SH-SY5Y (cell line): ENCODE measurements around the gene CCDC116.

Experiments used
- GATA2 ChIP-seq: IDR thresholded peaks from 2 replicates; pipeline ENCODE4 v1.6.1; 2011; ENCODE audit warnings: mild to moderate bottlenecking, low read depth, low read length
- GATA3 ChIP-seq: IDR thresholded peaks from 2 replicates; pipeline ENCODE4 v1.6.1; 2011; ENCODE audit warnings: low read depth, mild to moderate bottlenecking, low read length, moderate library complexity

CCDC116 gene

DNA sequence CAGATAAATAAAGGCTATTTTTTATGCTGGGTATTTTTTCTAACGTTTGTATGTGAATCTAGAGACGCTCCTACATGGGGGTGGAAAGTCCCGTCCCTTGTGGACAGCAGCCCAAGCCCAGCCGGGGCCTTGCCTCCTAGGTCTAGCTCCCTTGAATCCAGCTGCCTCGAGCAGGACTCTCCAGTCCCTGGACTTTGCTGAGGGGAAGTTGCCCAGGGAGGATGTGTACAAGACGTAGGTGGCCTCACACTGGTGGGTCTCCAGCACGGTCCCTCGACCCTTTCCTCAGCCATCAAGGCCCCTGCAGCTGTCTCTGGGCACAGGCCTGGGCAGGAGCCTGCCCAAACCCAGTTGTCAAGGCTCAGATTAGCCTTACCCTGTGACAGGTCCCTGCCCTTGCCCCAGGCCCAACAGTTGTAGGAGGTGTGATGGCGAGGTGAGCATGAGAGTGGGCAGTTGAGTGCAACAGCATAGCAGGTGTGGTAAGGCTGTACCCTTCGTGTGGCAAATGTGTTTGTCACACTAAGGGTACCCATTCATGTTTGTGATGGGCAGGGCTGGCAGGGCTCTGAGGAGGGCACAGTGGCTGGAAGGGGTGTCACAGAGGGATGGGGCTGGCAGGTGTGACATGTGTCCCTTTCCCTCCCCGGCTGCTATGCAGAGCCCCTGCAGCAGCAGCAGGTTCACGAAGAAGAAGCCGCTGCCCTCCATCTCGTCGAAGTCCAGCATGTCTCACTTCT lies 3.4 kb downstream of the CCDC116 start:
- TF ChIP-seq GATA3 (no peak), GATA2 (no peak)

DNA sequence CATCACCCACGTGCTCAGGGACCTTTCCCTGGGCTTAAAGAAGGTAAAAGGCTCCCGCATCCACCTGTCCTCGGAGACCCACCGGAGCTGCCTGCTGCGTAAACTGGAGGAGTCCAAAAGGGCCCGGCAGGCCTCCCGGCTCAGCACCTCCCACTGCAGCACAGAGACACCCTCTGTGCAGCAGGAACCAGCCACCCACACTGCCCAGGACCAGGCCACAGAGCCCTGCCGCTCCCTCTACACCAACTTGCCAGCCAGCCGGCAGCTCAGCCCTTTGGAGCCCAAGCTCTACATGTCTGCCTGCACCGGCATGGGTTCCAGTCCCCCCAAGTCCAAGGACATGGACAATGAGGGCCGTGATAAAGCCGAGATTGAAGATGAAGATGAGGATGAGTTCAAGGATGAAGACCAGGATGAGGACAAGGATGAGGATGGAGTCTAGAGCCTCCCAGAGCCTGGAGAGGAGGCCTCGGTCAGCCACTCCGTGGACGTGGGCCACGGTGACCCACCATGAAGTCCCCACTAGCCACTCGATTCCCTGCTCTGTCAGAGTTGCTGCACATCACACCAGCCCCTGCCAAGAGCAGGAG lies 4.2 kb downstream of the CCDC116 start:
- no peak for TF ChIP-seq GATA2
- no peak for TF ChIP-seq GATA3

DNA sequence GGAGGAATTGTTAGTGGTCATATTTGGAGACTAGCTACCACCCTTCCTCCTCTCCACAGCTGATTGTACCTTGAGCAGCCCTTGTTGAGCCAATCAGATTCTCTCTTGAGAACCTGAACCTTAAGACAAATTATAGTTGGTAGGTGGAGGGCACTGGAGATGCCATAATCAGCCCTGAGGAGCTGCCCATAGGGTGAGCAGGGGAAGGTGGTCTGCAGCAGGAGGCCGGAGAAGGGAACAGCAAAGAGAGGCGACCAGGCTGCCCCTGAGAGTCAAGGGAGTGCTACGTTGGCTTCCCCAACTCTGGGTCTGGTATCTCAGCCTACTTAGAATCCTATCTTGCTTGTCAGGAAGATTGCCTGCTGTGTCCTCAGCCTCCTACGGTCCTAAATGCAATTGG lies 6.8 kb downstream of the CCDC116 start:
- TF ChIP-seq GATA3 = no peak
- no peak for TF ChIP-seq GATA2

- TF ChIP-seq GATA2 (no peak), GATA3 (no peak)
These were observed 8.2 kb downstream of the CCDC116 start for GRCh38 chr22:21640810-21641209.

GRCh38 chr22:21641417-21641788 lies 8.8 kb downstream of the CCDC116 start:
- TF ChIP-seq GATA3 = no peak
- no peak for TF ChIP-seq GATA2

- TF ChIP-seq GATA3 (no peak), GATA2 (no peak)
These were observed 9.4 kb downstream of the CCDC116 start, which contains the start of gene SDF2L1 for GRCh38 chr22:21641789-21642583. Gene SDF2L1 (plus strand): TSS chr22:21642302. CDS start chr22:21642337, 35 bp downstream.

GRCh38 chr22:21642584-21643448 lies 10.3 kb downstream of the CCDC116 start:
- TF ChIP-seq GATA3 = no peak
- TF ChIP-seq GATA2 = peak; percentile 83

DNA sequence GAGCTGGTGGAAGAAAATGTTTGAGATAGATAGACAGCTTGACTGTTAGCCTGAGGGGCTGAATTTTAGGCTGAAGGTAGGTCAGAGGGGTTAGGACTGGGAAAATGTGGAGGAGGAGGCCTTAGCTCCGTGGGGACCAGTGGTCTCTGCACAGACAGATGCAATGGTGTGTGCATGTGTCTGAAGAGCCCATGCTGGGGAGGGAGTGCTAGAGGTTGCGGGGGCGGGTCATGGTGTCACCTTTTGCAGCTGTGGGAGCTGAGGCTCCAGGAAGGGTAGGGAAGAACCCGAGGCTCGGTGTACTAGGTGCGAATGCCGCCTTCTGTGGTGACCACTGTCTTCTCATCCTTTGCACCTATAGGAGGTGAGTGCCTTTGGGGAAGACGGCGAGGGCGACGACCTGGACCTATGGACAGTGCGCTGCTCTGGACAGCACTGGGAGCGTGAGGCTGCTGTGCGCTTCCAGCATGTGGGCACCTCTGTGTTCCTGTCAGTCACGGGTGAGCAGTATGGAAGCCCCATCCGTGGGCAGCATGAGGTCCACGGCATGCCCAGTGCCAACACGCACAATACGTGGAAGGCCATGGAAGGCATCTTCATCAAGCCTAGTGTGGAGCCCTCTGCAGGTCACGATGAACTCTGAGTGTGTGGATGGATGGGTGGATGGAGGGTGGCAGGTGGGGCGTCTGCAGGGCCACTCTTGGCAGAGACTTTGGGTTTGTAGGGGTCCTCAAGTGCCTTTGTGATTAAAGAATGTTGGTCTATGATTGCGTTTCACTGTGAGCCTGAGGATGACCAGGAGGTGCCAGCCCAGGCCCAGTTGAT lies 11.2 kb downstream of the CCDC116 start:
- no peak for TF ChIP-seq GATA2
- no peak for TF ChIP-seq GATA3

DNA sequence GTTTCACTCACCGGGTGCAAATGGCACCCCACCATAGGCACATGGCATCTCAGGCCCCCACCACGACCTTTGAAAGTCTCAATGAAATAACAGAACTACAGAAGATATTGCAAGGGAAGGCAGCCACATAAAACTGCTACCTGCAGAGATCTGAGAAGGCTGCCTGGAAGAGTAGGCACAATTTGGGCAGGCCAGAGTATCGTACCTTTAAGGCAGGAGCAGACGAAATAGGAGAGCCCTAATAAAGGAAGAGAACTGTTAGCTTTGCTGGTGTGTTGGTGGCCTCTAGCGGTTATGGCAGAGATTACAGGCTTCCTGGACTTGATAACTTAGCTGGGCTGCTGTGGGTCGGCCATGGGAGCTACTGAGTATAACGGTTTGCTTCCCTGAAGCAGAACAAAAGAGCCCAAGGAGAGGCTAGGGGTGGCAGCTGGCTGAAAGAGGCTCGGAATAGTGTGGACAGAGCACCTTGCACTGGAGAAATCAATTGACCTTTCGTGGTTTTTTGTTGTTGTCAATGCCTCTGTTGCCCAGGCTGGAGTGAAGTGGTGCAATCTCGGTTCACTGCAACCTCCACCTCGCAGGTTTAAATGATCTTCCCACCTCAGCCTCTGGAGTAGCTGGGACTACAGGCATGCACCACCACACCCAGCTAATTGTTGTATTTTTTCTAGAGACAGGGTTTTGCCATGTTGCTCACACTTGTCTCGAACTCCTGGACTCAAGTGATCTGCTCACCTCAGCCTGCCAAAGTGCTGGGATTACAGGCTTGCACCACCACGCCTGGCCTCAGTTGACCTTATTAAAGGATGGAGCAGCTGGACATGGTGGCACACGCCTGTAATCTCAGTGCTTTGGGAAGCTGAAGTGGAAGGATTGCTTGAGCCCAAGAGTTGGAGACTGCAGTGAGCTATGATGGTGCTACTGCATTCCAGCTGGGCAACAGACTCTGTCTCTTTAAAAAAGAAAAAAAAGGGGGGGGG lies 14.3 kb downstream of the CCDC116 start:
- no peak for TF ChIP-seq GATA2
- no peak for TF ChIP-seq GATA3

DNA sequence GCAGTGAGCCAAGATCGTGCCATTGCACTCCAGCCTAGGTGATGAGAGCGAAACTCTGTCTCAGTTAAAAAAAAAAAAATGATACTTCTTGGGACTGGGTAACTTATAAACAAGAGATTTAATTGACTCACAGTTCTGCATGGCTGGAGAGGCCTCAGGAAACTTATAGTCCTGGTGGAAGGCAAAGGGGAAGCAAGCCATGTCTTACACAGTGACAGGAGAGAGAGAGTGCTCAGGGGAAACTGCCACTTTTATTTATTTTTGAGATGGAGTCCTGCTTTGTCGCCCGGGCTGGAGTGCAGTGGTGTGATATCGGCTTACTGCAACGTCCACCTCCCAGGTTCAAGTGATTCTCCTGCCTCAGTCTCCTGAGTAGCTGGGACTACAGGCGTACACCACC lies 17.7 kb downstream of the CCDC116 start:
- TF ChIP-seq GATA3 (no peak), GATA2 (no peak)

GRCh38 chr22:21650823-21651520 lies 18.4 kb downstream of the CCDC116 start:
- TF ChIP-seq GATA3 (no peak), GATA2 (no peak)
